ENCODE measurements around the gene KLC1. TPM values are rescaled to one million over a fixed set of nuclear protein-coding genes. Genes with fewer than 3 reads are reported as not detected.

The KLC1 gene
- total RNA-seq, 3 donors from 2014 or later: 99.3 to 188 (median 104) TPM

DNA sequence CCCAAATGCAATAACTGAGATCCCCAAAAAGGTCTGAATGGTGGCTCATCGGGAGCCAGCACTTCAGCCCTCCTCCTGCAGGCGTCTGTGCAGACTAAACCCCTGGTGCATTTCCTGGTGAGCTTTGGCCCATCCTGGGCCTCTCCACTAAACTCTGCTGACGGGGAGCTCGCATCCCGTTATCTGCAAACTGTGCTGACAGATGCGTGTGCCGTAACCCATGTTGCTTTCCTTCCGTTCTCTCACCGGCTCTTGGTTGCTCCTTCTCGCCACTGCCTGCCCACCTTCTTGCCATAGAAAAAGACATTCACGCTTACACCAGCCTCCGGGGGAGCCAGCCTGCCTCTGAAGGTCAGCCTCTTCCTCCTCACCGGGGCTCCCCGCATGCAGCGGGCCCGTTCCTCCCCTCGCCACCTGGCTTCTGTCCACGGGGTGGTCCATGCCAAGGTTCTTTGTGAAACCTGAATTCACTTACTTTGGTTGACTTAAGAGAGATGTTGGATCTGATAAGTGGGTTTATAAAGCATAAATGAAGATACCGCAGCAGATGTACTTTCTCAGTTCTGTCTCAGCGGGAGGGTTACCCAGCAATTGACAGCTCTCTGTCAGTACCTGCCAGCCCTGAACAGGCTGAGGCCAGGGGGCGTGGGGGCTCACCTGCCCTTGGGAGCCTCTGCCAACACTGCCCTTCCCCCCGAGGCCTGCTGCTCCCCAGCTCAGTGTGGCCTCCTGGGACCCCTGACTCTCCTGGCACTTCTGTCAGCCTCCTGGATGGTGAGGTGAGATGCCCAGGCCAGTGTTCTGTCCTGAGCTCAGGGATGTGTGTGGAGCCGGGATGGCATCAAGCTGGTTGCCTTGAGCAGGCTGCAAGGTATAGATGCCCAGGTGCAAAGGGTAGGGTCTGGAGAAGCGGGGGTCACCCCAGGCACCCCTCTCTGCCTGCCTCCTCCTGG is 100.8 kb downstream of the KLC1 start:
- H3K4me1 ChIP-seq (ENCODE audit: low read depth): peaks cover 3% of the 10 kb centered on the region
- no peak overlapping the region for H3K4me3 ChIP-seq
- DNase-seq (peak in 2 of 3 donors; percentile 25 to 40), ATAC-seq (no peak)
- H3K9me3 ChIP-seq: no peaks in the 10 kb centered on the region
- TF ChIP-seq, protein P1, sequence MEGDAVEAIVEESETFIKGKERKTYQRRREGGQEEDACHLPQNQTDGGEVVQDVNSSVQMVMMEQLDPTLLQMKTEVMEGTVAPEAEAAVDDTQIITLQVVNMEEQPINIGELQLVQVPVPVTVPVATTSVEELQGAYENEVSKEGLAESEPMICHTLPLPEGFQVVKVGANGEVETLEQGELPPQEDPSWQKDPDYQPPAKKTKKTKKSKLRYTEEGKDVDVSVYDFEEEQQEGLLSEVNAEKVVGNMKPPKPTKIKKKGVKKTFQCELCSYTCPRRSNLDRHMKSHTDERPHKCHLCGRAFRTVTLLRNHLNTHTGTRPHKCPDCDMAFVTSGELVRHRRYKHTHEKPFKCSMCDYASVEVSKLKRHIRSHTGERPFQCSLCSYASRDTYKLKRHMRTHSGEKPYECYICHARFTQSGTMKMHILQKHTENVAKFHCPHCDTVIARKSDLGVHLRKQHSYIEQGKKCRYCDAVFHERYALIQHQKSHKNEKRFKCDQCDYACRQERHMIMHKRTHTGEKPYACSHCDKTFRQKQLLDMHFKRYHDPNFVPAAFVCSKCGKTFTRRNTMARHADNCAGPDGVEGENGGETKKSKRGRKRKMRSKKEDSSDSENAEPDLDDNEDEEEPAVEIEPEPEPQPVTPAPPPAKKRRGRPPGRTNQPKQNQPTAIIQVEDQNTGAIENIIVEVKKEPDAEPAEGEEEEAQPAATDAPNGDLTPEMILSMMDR (IDR thresholded peaks at IDR 0.05): no peak
- peaks cover 3% of the 10 kb centered on the region for H3K36me3 ChIP-seq (ENCODE audit: low read depth)
- intact Hi-C loops (cut with DNase I, micrococcal nuclease): no loop called here

DNA sequence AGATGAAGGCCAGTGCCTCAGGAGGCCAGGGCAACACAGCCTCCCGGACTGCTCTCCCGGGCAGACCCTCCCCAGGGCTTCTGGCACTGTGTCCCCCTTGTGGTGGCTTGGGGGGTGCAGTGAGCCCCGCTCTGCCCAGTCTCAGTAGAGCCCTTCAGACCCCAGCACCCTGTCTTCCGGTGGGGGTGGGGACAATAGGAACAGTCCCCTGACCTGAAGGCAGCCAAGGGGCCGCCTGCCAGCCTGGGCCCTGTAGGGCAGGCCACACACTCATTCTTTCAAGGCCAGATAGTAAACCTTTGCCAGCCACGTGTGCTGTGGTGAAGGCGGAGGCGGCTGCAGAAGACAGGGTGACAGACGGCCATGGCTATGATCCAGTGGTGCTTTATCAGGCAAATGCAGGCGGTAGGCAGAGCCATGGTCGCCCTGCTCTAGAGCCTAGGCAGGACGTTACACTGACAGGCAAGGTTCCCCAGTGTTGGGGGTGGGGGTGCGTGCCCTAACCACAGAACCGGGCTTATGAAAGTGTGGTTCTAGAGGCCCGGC is 101.6 kb downstream of the KLC1 start:
- peaks cover 3% of the 10 kb centered on the region for H3K36me3 ChIP-seq (ENCODE audit: low read depth)
- no peak overlapping the region for H3K4me3 ChIP-seq
- TF ChIP-seq, protein P1 (IDR thresholded peaks at IDR 0.05): no peak
- peaks cover 3% of the 10 kb centered on the region for H3K4me1 ChIP-seq (ENCODE audit: low read depth)
- H3K9me3 ChIP-seq: no peaks in the 10 kb centered on the region
- no peak for ATAC-seq
- DNase-seq: no peak
- intact Hi-C loops (cut with DNase I, micrococcal nuclease): no loop called here

DNA sequence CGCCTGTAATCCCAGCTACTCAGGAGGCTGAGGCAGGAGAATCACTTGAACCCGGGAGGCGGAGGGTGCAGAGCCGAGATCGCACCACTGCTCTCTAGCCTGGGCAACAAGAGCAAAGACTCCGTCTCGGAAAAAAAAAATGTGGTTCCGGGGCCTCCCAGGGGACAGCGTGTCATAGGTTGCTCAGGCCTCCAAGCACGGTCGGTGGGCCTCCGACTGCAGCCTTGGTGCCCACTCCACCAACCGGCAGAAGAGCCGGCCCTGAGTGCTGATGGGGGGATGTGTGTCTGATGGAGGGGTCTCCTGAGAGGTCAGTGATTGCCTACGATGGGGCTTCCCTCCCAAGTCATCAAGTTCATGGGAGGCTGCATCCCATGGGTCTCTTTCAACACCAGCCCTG is 102.5 kb downstream of the KLC1 start:
- no peak overlapping the region for H3K4me3 ChIP-seq
- H3K9me3 ChIP-seq: no peaks in the 10 kb centered on the region
- no peak for DNase-seq
- H3K4me1 ChIP-seq (ENCODE audit: low read depth): peaks cover 3% of the 10 kb centered on the region
- intact Hi-C loops (cut with DNase I, micrococcal nuclease): no loop called here
- TF ChIP-seq, protein P1 (IDR thresholded peaks at IDR 0.05): no peak
- no peak for ATAC-seq
- H3K36me3 ChIP-seq (ENCODE audit: low read depth): peaks cover 3% of the 10 kb centered on the region

DNA sequence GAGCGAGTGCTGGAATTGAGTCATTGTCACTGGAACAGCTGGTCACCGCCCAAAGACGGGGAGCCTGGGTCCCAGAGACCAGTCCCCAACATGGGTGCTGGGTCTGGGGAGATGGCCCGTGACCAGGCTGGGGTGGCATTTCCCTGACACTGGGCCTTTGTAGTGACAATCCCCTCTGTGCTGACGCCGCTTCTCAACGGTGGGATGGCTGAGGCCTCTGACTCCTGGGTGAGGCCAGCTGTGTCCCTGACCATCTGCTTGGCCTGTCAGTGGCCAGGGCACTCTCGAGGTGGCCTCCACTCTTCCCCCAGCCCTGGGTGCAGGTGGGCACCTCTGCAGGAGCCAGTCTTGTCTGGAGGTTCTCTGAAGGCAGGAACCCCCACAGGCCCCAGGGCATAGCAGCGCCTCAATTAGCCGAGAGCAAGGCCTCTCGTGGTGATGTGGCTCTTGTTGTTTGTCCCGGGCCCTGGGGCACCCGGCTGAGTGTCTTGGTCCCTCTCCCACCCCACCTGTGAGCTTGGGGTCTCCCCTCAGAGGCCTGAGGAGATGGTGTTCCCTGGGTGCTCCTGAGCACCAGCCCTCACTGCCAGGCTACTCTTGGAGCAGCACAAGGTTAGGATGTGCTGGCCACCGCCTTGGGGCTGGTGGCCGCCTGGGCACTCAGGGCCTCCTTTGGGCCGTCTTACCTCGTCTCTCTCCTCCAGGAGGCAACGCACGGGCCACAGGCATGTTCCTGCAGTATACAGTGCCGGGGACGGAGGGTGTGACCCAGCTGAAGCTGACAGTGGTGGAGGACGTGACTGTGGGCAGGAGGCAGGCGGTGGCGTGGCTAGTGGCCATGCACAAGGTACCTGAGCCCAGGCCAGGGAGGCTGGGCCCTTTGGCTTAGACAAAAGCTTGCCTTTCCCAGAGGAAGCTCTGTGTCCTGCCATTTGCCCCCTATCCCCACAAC is 103.2 kb downstream of the KLC1 start:
- no peaks in the 10 kb centered on the region for H3K9me3 ChIP-seq
- H3K4me3 ChIP-seq: no peak overlapping the region
- ATAC-seq (no peak), DNase-seq (no peak)
- intact Hi-C loops (cut with DNase I, micrococcal nuclease): no loop called here
- TF ChIP-seq, protein P1 (IDR thresholded peaks at IDR 0.05): no peak
- peaks cover 3% of the 10 kb centered on the region for H3K4me1 ChIP-seq (ENCODE audit: low read depth)
- peaks cover 3% of the 10 kb centered on the region for H3K36me3 ChIP-seq (ENCODE audit: low read depth)

DNA sequence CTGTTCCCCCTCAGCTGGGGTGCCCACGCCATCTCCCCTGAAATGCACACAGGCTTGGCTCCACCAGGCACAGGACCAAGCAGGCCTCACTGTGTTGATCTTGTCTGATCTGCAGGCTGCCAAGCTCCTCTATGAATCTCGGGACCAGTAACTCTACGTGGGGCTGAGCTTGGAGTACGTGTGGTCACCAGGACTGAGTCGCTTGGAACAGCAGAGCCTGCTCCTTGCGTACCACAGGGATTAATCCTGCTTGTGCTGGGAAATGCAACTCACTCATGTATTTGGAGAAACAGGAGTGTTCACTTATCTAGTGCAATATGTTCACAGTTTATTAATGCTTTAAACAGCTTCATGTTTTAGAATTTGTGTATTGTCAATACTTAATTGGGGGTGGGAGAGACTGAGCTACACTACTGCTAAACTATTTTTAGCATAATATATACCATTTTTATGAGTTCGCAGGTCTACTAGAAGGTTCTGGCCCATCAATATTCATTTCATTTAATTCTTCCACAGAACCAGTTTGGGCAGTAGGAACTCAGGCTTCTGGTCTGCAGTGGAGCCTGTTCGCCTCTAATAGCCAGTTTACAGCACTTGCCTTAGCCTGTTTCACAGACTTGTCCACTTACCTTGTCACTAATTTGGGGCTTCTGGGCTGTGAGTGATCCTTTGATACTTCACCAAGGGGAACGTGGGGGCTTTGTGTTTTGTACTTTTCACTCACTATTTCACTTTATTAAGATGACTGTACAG is 104.0 kb downstream of the KLC1 start:
- no peak for ATAC-seq
- no peaks in the 10 kb centered on the region for H3K9me3 ChIP-seq
- TF ChIP-seq, protein P1 (IDR thresholded peaks at IDR 0.05): no peak
- H3K4me1 ChIP-seq (ENCODE audit: low read depth): no peaks in the 10 kb centered on the region
- no peak overlapping the region for H3K4me3 ChIP-seq
- intact Hi-C loops (cut with DNase I, micrococcal nuclease): no loop called here
- DNase-seq: no peak
- H3K36me3 ChIP-seq (ENCODE audit: low read depth): peaks cover 3% of the 10 kb centered on the region

Measured in mucosa of descending colon (tissue), 3 donors.